HPDE6-E6E7 (cell line): Measurements from ENCODE around the gene WWC2.
"Not testable (repeated sequence)": the region's sequence is repeated elsewhere in the genome, so short reads cannot be mapped to it uniquely, and the experiment has no call there.

ENCODE experiments used
- DNase-seq: peaks from one replicate; pipeline ENCODE4 v3.0.0; 2011; ENCODE audit warnings: missing footprints; ENCODE audit errors: extremely low spot score

WWC2 gene

DNA sequence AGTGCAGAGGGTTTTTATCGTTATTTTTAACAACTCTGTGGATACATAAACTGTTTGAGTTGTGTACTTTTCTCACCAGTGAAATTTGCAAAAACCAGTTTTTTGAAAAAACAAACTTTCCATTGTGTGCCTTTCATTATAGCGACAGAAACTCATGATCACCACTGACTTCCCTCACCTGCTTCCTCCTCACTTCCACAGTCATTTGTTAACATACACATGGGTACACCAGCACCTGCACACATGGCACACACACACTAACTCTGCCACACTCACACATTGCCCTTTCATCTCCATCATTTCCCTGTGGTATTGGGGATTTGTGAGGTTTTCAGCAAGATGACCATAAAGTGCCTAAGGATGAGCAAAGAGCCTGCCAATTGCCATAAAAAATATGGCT is 200.4 kb downstream of the WWC2 start:
- DNase-seq, result no peak

DNA sequence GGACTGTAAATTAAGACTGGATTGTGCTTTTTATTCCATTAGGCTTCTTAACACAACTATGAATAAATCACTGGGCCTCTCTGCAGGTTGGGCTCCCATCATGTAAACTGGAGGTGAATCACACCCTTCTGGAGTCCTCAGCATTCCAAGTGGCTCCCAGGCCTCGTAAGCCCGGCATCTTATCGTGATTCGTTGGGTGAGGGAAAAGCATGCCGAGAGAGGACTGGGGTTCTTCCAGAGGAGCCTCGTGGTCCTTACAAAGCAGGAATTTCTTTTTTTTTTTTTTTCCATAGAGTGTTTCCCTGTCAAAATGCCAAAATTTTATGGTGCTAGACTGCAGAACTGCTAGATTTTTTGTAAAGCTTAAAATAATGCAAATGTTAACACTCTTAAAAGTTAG is 201.0 kb downstream of the WWC2 start:
- DNase-seq, result peak; percentile 38

DNA sequence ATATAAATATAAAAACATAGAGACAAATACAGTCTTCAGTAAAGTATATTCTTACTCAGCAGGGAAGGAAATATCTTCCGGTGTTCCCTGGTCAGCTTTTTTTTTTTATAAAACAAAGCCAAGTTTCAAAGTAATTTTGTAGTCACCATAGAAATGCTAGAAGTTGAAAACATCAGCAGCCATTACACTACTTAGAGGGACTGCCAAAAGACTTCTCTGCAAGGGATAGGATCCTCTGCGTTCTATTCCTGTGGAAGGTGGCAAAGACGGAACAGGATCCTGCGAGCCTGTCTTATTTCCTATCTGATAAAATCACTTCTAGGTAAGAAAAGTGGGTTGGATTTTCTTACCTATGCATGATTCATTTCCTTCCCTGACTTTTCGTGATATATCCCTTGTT is 201.6 kb downstream of the WWC2 start:
- no peak for DNase-seq

GRCh38 chr4:183303301-183303700 is 204.2 kb downstream of the WWC2 start:
- no peak for DNase-seq

DNA sequence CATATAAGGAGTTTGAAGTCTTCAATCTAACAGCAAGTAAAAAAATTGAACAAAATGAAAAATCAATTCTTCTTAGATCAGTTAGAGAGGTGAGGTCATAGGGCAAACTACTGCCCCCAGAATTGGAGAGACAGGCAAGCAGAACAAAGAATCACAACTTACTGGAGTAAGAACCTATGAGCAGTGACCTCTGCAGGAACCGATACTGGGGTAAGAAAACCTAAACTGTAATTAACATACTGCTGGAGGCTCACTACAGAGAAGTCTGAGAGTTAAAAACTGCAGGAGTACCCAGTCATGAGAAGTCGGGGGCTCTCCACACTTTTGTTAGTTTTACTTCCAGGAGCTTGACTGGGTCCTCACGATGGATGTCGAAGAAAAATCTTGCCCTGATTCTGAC is 205.0 kb downstream of the WWC2 start:
- no peak for DNase-seq

DNA sequence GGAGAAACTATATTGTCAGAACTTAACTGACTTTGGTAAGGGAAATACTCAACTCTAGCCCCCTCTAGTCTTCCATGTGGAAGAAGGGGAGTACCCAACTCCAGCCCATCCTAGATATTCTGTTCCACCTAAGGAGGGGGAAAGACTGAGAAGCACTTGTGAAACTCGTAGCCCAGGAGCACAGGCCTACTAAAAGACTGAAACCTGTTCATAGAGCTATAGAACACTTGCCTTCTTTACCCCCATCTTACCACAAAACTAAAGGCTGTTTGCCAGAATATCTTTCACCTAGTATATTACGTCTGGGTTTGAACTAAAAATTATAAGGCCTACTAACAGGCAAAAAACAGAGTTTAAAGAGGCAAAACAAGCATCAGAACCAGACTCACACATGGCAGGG is 205.5 kb downstream of the WWC2 start:
- DNase-seq, result no peak

GRCh38 chr4:183306811-183307210 is 207.8 kb downstream of the WWC2 start:
- no peak for DNase-seq

GRCh38 chr4:183312841-183313240 is 213.8 kb downstream of the WWC2 start:
- no peak for DNase-seq

DNA sequence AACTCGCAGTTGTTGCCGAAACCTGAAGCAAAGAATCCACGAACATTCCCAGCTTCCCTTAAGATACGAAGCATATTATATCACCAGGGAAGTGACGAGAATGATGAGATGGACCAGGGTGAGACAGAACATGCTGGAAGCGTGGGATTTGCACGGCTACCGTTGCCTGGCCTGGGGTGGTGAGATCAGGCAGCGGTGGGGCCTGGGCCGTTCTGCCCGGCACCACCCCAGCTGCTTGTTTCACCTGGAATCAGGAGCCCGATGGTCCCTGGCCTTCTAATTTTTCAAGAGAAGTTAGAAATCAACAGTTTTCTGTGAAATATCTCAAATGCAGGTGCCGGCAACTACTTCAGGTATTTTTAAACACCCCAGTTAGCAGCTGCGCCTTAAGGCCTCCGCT is 215.3 kb downstream of the WWC2 start:
- DNase-seq, result no peak

GRCh38 chr4:183314806-183315205 is 215.7 kb downstream of the WWC2 start:
- no peak for DNase-seq

GRCh38 chr4:183318656-183319055 is 219.6 kb downstream of the WWC2 start:
- no peak for DNase-seq

DNA sequence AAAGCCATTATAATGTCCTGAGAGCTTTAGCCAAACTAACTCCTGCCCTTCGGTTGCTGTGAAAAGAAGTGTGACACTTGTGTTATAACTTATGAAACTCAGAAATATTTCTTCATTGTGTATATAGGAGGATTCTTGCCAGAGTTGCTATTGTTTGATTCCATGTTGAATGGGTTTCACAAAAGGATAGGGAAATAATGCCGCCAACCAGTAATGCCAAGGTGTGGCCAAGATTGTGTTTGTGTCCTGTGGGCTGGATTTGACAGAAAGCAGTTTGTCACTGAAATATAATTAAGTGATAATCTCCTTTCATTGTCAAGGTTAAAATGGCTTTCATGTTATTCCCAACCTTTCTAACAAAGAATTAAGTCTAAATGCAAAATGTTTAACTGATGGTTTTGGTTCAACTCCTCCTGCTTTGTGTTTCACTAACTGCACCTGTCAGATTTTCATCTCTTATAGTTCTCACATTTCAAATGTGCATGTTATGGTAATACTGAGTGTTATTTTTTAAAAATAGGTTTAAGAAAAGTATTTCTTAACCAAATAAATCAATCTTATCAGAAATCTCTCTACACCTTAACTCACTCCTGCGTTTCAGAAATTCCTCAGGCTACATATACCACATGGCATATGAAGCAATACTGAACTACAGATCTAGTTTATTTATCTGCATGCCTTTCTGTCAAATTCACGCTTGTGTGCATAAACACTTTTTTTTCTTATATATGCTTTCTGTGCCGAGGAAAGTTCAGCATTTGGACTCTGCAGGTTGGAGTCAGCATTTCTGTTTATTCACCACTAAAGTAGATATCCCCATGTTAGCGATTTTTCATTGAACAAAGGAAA is 221.4 kb downstream of the WWC2 start, which contains the start of gene CLDN22:
TSS of gene CLDN22 (minus strand) at position 66 of the 849 bp plus-strand sequence. CDS start at position 8, 58 bp downstream.
- no peak for DNase-seq

- DNase-seq, result no peak
These were observed 222.0 kb downstream of the WWC2 start for GRCh38 chr4:183321079-183321478.

DNA sequence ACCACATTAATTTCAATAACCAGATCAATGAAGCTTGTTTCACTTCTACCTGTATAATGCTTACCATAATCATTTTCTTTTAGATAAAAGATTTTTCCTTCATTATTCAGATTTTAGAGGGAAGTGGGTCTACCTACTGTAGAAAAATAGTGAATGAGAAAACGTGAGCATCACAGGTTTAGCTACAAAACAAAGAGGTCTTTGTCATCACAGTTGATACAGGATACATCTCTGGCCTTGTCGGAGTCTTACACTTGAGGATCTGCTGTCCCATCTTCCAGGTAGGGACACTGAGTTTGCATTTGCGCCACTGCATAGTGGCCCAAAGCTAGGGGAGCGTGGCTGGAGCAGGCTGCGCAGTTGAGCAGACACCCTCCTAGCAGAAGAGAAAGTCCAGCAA is 222.5 kb downstream of the WWC2 start:
- no peak for DNase-seq

GRCh38 chr4:183322326-183322725 is 223.3 kb downstream of the WWC2 start, which contains the start of gene CLDN24:
Gene CLDN24, minus strand, starts transcription at chr4:183322426. Its CDS starts 0 bp downstream, at chr4:183322426.
- no peak for DNase-seq

- DNase-seq, result no peak
These were observed 224.2 kb downstream of the WWC2 start for GRCh38 chr4:183323295-183323694.

GRCh38 chr4:183324056-183324455 is 225.0 kb downstream of the WWC2 start:
- DNase-seq, result not testable (repeated sequence)

DNA sequence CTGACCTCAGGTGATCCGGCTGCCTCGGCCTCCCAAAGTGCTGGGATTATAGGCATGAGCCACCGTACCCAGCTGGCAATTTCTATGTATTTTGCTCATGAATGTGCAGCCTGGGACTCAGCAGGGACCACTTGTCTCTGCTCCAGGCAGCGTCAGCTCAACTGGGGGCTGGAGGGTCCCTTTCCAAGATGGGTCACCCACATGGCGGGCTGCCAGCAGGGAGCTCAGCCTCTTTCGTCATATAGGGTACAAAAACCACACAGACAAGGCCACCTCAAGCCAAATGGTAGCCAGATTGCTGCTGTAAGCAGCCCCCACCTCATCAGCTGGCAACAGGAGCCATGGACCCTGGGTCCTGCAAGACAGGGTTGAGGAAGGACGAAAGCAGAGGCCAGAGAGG is 225.6 kb downstream of the WWC2 start:
- no peak for DNase-seq

DNA sequence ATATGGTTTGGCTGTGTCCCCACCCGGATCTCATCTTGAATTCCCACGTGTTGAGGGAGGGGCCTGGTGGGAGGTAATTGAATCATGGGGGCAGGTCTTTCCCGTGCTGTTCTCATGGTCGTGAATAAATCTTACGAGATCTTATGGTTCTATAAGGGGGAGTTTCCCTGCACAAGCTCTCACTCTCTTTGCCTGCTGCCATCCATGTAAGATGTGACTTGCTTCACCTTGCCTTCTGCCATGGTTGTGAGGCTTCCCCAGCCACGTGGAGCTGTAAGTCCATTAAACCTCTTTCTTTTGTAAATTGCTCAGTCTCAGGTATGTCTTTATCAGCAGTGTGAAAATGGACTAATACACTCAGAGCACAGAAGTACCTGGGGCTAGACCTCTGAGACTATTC is 227.3 kb downstream of the WWC2 start:
- not testable (repeated sequence) for DNase-seq

- DNase-seq, result no peak
These were observed 227.8 kb downstream of the WWC2 start for GRCh38 chr4:183326853-183327252.

GRCh38 chr4:183327827-183328226 is 228.8 kb downstream of the WWC2 start:
- DNase-seq, result no peak

GRCh38 chr4:183328832-183329231 is 229.8 kb downstream of the WWC2 start:
- no peak for DNase-seq

GRCh38 chr4:183329244-183329643 is 230.2 kb downstream of the WWC2 start:
- no peak for DNase-seq
